Stimulated activated CD8-positive, alpha-beta memory T cell treated with anti-CD3 and anti-CD28 coated beads, Interleukin-12 subunit alpha, Interleukin-12 subunit beta, amount 100 ng/mL, for 24 hours (primary cell): ENCODE measurements around the gene CSMD2.
"Not testable (repeated sequence)": the region's sequence is repeated elsewhere in the genome, so short reads cannot be mapped to it uniquely, and the experiment has no call there.

ENCODE experiments used
- DNase-seq: peaks from one replicate; pipeline ENCODE4 v3.0.0-alpha.2; 2020; ENCODE audit errors: extremely low read depth

The CSMD2 gene

DNA sequence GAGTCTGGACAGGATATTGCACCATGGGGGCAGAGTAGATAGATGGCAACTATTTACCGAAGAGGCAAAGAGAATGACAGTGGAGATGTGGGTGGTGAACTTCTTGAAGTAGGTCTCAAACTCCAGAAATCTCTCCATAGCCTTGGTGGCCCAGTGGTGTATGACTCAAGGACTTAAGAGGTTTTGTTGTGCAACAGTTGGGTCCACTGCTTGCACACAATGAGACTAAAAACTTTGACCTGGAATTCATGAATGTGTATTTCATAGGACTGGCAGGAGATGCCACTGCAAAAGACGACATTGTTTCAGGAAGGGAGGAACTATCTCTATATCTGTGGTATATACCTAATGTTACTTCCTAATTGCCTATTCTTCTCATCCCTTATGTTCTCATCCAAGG, 616.7 kb downstream of the CSMD2 start:
- no peak for DNase-seq

DNA sequence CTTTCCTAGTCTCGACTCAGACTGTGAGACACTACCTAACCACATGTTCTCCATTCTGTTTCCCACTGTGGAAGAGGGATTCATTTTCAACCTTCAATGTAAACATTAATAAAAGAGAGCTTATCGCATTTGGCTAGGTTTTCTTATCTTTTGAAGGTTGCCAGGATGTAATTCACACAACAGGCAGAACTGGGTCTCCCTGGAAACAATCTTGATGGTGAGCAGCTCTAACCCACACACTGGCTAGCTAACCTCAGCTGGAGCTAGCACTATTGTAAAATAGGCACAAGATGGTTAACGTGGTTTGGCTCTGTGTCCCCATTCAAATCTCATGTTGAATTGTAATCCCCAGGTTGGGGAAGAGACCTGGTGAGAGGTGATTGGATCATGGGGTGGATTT, 617.5 kb downstream of the CSMD2 start:
- DNase-seq: no peak

DNA sequence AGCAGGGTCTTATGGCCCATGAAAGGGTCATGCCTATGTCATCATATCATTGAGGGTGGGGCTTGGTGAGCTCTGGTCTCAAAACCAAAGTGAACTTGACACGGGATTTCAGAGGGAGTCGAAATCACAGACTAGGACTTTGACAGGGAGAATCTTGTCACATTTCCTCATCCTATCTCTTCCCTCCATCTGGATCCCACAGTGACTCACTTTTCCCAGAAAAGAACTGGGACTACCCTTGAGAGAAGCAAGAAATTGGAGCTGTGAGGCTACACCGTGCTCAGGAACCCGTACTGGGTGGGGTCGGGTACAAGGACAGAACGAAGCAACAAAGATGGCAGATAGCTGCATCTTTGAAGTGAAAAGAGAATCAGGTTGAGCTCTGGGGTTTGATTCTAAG, 623.1 kb downstream of the CSMD2 start:
- DNase-seq: no peak

DNA sequence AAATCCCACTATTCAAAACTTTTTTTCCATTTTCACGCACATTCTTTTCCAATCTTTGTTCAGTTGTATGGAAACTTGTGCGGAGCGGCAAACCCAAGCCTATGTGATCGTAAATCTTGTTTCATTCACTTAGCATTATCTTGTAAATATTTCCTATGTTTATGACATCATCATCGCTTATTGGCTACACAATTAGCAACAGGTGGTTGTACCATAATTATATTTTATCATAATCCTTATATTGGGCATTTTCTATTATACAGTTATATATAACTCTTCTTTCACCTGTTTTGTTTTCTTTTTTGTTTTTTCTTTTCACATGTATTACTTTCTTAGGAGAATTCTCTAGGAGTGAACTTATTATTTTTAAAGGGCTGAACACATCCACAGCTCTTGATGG, 627.1 kb downstream of the CSMD2 start:
- DNase-seq: no peak

DNA sequence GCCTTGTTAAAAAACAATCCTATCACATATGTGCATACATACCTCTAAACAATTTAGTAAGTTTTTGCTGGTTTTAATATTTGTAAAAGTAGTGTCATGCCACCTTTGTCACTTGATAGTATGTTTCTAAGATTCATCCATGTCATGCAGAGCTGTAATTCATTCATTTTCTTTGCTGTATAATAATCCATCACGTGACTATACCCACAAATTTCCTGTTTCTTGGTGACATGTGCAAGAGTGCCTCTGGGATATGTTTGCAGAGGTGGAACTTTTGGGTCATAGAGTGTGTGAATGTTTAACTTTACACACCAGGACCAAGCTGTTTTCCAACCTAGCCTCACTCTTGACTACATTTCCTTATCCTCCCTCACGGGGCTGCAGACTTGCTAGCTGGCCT, 629.7 kb downstream of the CSMD2 start:
- DNase-seq: no peak

DNA sequence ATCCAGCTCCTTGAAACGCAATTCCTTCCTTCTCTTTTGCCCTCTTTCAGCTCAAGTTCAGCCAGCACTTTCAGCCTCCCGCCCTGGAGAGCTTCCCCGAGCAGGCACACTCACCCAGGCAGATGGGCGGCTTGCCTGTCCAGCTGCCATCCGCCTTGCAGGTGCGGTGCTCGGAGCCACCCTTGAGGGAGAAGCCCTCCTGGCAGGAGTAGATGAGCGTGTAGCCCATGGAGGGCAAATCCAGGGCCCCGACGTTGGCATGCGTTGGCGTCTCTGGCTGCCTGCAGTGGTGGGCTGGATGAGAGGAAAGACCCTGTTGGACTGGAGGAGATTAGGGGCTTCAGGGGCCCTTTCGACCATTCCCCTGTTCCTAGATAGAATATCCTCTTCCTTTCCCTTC, 632.1 kb downstream of the CSMD2 start:
- DNase-seq: no peak

DNA sequence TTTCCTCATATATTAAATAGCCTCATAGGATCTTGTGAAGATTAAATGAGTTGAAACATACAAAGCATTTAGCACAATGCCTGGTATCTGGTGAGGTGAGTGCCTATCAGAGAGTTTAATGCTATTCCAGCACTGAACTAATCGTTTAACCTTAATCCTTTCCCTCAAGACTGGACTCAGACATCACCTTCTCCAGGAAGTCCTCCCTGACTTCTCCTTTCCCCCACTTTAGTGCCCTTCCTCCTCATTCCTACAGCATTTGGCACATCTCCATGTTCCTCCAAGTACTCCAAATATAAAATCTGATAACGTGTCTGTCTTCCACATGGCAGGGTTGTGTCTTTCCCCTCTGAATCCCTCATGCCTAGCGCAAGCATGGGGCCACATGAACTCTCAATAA, 632.8 kb downstream of the CSMD2 start:
- no peak for DNase-seq

DNA sequence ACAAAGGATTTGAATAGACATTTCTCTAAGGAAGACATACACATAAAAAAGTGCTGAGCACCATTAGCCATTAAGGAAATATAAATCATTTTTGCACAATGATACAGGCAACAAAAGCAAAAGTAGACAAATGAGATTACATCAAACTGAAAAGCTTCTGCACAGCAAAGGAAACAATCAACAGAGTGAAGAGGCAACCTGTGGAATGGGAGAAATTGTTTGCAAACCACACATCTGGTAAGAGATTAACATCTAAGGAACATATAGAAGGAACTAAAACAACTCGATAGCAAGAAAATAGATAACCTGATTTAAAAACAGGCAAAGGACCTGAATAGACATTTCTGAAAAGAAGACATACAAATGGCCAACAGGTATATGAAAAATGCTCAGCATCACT, 635.1 kb downstream of the CSMD2 start:
- DNase-seq: no peak

DNA sequence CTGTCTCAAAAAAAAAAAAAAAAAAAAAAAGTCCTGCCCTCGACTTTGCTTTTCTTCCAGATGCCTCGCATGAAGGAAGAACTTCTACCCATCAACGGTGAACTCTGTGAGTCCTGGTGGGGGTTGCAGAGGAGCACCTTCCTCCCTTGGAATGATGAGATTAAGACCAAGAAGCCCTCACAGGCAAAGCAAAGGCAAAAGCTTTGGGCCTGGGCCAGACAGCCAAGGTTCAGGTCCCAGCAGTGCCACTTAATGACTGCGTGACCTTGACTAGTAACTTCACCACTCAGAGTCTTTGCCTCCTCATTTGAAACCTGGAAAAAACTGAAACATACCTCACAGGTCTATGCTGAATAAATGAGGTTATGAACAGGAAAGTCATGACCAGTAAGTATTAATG, 637.1 kb downstream of the CSMD2 start:
- no peak for DNase-seq

DNA sequence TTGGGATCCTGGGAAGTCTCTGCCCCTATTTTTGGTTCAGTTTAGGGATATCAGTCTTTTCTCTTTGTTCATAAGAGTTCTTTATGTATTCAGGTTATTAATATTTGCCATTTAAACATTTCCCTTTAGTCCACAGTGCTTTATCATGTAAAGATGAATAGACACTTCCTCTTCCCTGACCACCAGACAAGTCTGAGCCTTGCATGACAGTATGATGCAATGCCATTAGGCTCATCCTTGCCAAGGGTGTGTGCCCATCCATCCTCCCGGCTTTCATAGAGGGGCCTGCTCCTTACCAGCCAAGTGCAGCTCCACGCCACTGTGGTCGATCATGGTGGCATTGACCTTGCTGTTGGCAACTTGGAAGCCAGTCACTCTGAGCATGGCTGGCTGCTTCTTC, 640.4 kb downstream of the CSMD2 start:
- DNase-seq: no peak

DNA sequence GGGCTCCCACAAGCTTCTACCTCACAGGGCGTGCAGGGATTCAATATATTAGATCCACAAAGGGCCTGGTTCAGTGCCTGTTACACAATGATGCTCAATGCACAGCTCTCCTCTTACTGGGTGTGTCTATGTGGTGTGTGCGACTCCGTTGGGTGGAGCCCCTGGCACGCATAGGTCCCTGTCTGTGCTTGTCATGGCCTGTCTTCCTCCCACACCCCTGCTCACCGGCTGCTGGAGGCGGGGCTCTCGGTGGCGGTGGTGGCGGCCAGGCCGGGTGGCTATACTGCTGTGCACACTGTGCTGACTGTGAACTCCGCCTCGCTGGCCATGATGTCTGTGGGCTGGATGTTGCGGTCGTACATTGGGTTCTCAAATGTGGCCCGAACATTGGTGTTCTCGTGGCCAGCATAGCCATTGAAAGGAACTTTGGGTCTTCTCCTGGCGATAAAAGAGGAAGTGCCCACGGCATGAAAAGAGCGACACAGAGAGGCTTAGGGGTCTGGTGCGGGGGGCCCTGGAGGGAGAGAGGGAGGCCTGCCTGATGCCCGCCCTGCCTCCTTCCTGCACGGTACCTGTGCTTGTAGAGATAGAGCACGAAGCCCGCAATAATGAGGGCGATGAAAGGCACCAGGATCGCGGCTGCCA, 645.7 kb downstream of the CSMD2 start:
- no peak for DNase-seq

DNA sequence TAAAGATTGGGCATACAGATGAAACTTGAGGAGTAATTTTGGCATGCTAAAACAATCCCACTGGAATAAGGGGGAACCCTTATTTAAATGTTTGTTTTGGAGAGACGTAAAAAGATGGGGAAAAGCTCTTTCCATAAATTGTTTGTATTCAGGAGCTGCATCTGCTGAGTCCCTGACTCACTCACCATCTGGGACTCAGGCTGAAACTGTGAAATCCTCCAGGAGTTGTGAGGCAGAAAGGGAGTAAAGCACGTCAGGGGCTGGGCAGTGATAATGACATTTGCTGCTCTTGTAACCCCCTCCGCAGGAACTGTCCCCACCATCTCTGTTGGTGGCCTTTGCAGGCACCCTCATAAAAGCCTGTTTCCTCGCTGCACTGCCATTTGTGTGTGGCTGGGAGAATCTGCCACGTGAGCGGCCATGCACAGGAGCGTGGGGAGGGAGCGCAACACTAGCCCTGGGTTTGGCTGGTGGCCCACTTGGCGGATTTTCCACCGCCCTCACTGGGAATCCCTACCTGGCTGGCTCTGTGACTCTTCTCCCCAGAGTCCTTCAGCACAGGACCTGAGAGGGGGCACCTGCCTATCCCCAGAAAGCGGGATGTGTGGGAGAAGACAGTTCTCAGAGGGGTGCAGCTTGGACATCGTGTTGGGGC, 647.3 kb downstream of the CSMD2 start:
- DNase-seq: no peak

DNA sequence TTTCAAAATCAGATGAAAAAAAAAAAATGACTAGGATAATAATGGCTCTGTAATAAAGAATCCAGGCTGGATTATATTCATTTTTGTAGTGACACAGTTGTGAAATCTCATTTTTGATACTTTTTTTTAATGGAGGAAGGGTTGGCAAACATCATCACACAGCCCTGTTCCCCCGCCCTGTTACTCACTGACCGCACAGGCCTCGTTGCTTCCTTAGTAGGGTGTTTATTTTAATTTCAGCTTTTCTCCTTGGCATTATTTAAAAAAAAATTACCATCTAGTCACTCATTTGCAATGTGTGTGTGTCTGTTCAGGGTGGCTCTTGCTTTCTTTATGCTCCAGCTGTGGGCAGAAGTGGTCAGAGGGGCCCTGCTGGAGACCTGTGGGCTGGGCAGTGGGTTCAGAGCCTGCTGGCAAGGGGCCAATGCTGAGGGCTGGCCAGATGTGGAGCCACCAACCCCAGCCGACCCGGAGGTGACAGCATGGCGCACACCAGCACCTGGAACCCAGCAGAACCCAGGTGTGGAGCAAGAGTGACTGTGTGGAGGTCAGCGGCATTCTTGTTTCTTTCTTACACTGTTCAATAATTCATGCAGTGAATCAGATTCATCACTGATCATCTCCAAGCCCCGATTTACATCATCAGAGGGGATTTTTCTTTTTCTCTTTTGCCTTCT, 648.0 kb downstream of the CSMD2 start:
- no peak for DNase-seq

DNA sequence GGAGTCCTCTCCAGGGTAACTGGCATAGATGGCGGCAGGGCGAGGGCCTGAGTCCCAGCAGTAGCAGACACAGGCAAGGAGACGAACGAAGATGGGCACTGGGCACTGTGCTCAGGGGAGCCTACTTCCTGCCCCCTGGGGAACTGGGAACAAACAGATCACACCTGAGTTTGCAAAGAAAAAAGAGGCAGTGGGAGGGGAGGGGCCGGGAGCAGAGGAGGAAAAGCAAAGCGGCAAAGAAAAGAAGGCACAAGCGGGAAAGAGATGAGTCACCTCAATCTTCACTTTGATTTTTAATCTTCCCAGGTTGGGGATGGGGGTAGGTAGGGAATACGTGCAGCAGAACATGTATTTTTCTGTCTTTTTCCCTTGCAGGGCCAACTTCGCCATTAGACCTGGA, 648.6 kb downstream of the CSMD2 start:
- DNase-seq: no peak

DNA sequence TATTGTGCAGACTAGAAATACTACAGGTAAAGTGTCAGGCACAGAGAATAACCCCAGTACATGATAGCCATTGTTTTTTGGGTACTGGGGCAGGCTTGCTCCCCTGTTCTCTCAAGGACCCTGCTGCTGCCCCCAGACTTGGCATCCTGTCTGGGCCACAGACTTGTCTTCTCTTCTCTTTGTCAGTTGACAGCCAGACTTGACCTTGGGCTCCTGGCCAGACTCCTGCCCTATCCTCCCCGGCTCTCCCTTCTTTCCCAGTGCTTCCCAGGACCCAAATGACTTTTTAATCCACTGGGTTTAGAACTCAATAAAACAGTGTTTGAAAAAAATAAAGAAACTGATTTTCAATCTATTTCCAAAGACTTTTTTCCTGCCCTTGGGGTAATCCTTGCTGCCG, 649.4 kb downstream of the CSMD2 start:
- DNase-seq: no peak

DNA sequence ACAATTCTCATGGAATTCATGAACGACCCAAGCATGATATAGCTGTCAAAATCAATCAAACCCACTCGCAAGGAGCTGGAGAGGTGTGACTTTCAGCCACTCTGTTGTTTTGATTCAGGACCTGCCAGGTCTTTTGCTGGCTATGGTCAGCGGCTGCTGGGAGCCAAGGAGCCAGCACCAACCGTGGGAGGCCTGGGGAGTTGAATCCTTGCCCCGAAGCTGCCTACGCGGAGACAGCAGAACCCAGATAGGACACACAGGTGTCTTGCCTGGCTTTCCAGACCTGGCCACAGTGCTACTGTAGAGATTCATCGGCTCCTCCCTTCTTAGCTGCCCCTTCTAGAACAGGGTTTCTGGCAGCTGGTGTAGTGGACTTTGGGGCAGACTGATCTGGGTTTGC, 649.9 kb downstream of the CSMD2 start:
- no peak for DNase-seq

DNA sequence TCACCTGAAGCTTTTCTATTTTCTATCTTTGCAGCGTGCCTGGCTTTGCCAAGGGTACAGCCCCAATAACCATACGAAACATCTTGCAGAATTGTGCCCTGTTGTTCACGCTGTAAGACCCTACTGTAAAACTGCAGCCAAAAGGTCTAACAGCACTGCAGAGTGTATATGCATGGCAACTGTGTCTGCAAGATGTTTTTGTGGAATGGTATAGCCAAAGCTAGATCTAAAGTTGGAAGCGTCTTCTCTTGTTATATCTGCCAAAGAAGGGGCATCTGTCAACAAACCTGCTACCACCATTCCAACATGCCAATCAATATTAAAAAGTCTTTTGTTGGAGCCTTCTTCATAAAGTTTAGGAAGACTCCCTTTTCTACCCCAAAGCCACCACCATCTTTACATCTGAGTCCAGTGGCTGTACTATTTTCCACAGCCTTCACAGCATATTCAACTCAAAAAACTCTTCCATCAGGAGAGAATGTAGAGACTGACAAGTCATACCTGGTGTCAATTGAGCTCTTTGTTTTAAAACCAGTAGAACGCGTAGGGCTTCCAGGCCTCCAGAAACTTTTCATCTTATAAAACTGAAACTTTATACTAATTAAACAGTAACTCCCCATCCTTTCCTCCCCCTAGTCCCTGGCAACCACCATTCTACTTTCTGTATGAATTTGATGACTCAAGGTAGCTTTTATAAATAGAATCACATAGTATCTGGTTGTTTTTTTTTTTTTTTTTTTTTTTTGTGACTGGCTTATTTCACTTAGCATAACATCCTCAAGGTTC, 652.6 kb downstream of the CSMD2 start:
- DNase-seq: no peak

DNA sequence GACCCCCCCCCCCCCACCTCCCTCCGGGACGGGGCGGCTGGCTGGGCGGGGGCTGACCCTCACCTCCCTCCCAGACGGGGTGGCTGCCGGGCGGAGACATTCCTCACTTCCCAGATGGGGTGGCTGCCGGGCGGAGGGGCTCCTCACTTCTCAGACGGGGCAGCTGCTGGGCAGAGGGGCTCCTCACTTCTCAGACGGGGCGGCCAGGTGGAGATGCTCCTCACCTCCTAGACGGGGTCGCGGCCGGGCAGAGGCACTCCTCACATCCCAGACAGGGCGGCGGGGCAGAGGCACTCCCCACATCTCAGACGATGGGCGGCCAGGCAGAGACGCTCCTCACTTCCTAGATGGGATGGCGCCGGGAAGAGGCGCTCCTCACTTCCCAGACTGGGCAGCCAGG, 655.8 kb downstream of the CSMD2 start:
- DNase-seq: not testable (repeated sequence)

DNA sequence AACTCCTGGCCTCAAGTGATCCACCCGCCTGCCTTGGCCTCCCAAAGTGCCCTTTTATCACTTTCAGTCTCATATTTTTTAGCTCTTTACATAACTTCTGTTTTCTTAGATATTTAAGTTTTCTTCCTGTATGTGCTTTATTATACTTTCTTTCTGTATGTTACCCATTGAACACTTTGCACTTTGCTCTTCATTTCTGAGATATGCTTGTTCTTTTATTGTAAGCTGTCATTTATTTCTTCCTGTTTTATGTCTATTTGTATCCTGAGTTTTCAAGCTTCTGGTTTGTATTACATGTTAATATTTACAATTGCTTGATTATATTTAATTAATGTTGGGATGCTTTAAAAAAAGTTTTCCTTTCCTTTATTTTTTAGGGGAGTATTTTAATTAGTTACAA, 656.9 kb downstream of the CSMD2 start:
- no peak for DNase-seq

DNA sequence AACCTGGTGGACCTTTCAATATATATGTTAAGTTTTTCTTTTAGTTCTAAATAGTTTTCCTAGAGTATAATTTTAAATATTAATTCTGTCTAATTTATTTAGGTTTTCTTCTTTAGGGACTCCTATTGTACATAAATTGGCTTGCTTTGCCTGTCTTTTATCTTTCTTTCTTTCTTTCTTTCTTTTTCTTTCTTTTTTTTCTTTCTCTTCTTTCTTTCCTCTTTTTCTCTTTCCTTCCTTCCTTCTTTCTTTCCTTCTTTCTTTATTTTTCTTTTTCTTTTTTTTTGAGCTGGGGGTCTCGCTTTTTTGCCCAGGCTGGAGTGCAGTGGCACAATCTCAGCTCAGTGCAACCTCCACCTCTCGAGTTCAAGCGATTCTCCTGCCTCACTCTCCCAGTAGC, 657.4 kb downstream of the CSMD2 start:
- no peak for DNase-seq

DNA sequence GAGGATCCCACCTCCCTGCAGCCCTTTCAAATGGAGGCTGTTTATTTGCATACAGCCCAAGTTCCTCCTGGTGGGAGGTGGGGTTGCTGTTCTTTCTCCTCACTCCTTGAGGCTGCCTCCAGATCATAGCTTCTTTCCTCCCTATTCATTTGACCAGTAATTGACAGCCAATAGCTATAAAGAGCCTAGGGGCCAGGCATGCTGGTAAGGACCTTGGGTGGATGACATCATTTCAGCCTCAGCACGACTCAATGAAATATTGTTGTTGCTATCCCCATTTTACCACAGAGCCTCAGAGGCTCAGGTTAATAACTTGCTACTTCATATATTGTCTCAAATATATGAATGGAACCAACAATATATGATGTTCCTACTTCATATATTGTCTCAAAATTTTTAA, 661.5 kb downstream of the CSMD2 start:
- no peak for DNase-seq

DNA sequence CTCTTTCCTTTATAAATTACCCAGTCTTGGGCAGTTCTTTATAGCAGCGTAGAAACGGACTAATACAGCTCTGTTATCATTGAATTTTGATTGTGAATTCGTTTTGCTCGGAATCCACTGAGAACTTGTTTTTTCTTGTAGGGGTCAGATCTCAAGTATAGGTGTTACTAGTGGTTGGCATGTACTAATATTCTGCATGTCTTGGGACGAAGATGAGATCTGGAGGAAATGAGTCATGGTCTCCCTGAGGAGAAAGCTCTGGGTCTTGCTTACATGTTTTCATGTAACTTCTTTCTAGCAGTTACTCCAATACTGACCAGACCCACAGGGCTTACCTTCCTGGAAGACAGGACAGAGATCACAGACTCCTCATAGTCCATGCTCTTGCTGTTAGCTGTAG, 662.3 kb downstream of the CSMD2 start:
- no peak for DNase-seq

DNA sequence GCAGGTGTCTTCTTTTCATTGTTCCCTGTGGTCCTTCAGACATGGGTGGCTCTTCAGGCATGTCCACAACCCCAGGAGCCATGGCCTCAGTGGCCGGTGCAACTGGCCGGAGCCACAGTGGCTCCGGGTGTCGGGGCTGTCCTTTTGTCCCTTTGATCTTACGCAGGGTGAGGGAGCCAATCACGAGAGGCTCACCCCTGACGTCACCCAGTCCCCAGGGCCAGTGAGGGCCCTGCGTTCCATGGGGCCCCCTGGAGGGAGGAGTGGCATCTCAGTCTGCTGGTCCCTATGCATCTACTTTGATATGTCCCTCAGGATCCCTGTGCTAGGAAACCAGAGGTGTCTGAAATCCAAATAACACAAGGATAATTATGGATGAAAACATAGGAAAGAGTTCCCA, 663.3 kb downstream of the CSMD2 start:
- DNase-seq: no peak
